Neural cell (in vitro differentiated cells): ENCODE data around the gene CDC37. TPM values are rescaled to one million over a fixed set of nuclear protein-coding genes. Genes with fewer than 3 reads are reported as not detected.

ENCODE experiments used
- H2AFZ ChIP-seq: fragments of 200-600, 300-800 bp; sonication (generic), shearing (Covaris generic); 2 replicates; pipeline ENCODE4 v1.6.0; 2014; ENCODE audit warnings: low read depth, mild to moderate bottlenecking, antibody characterized with exemption, low read length, moderate library complexity
- H3F3A ChIP-seq: fragments of 200-600 bp; shearing (Covaris generic); 2 replicates; pipeline ENCODE4 v1.6.1; 2016; ENCODE audit warnings: mild to moderate bottlenecking, moderate library complexity, mixed read lengths, antibody characterized with exemption, low read length; ENCODE audit not compliant: insufficient read depth, poor library complexity, severe bottlenecking
- H3K27ac ChIP-seq: fragments of 200-600, 300-800 bp; sonication (generic), shearing (Covaris generic); 2 replicates; pipeline ENCODE4 v1.5.1; 2014; ENCODE audit warnings: mild to moderate bottlenecking, low read length, moderate library complexity
- H3K27me3 ChIP-seq: fragments of 300-800, 200-600 bp; sonication (generic), shearing (Covaris generic); 2 replicates; pipeline ENCODE4 v1.6.0; 2014; ENCODE audit warnings: mild to moderate bottlenecking, low read depth, low read length, moderate library complexity; ENCODE audit not compliant: insufficient read depth
- H3K36me3 ChIP-seq: fragments of 300-800, 200-600 bp; sonication (generic), shearing (Covaris generic); 2 replicates; pipeline ENCODE4 v1.5.1; 2014; ENCODE audit warnings: mild to moderate bottlenecking, antibody characterized with exemption, low read length, moderate library complexity; ENCODE audit not compliant: insufficient read depth
- H3K4me2 ChIP-seq: fragments of 300-800, 200-600 bp; sonication (generic), shearing (Covaris generic); 2 replicates; pipeline ENCODE4 v1.6.0; 2014; ENCODE audit warnings: mild to moderate bottlenecking, low read length
- H3K4me3 ChIP-seq: fragments of 300-800, 200-600 bp; sonication (generic), shearing (Covaris generic); 2 replicates; pipeline ENCODE4 v1.5.1; 2014; ENCODE audit warnings: mild to moderate bottlenecking, low read length, moderate library complexity
- H3K79me2 ChIP-seq: fragments of 200-600 bp; shearing (Covaris generic); replicated peaks from 2 replicates; pipeline ENCODE4 v1.6.0; 2014; ENCODE audit warnings: mild to moderate bottlenecking, low read length, moderate library complexity; ENCODE audit not compliant: insufficient read depth
- H3K9ac ChIP-seq: fragments of 300-800, 200-600 bp; sonication (generic), shearing (Covaris generic); 2 replicates; pipeline ENCODE4 v1.6.1; 2016; ENCODE audit warnings: mild to moderate bottlenecking, low read length, mixed read lengths
- H3K9me2 ChIP-seq: fragments of 200-600 bp; shearing (Covaris generic); 2 replicates; pipeline ENCODE4 v1.6.1; 2016; ENCODE audit warnings: mild to moderate bottlenecking, low read length, mixed read lengths; ENCODE audit not compliant: insufficient read depth
- H3K9me3 ChIP-seq: fragments of 200-600, 300-800 bp; sonication (generic), shearing (Covaris generic); 2 replicates; pipeline ENCODE4 v1.6.1; 2016; ENCODE audit warnings: mild to moderate bottlenecking, mixed run types, low read length, moderate library complexity, mixed read lengths
- H4K20me1 ChIP-seq: fragments of 200-600 bp; shearing (Covaris generic); 2 replicates; pipeline ENCODE4 v1.6.1; 2016; ENCODE audit warnings: mild to moderate bottlenecking, mixed run types; ENCODE audit not compliant: insufficient read depth
- EP300 ChIP-seq: fragments of 450-650 bp; conservative IDR thresholded peaks from 2 replicates; pipeline ENCODE4 v1.6.1; 2014; ENCODE audit warnings: antibody characterized with exemption, mild to moderate bottlenecking, moderate library complexity; ENCODE audit not compliant: poor library complexity, severe bottlenecking
- EZH2 ChIP-seq: fragments of 200-600, 300-800 bp; shearing (Covaris generic), sonication (generic); IDR thresholded peaks from 2 replicates; pipeline ENCODE4 v1.6.1; 2014; ENCODE audit warnings: antibody characterized with exemption, low read length, borderline replicate concordance, mild to moderate bottlenecking; ENCODE audit not compliant: insufficient read depth, poor library complexity, severe bottlenecking
- MXI1 ChIP-seq: fragments of 450-650 bp; conservative IDR thresholded peaks from 2 replicates; pipeline ENCODE4 v1.6.1; 2014; ENCODE audit warnings: antibody characterized with exemption, mild to moderate bottlenecking; ENCODE audit not compliant: poor library complexity, severe bottlenecking
- POLR2AphosphoS5 ChIP-seq: IDR thresholded peaks from 2 replicates; pipeline ENCODE4 v1.6.1; 2012
- RAD21 ChIP-seq: fragments of 450-650 bp; conservative IDR thresholded peaks from 2 replicates; pipeline ENCODE4 v1.6.1; 2014; ENCODE audit warnings: antibody characterized with exemption, mild to moderate bottlenecking, moderate library complexity
- SMC3 ChIP-seq: fragments of 450-650 bp; conservative IDR thresholded peaks from 2 replicates; pipeline ENCODE4 v1.6.1; 2014; ENCODE audit warnings: antibody characterized with exemption, mild to moderate bottlenecking, moderate library complexity; ENCODE audit not compliant: poor library complexity
- TAF1 ChIP-seq: IDR thresholded peaks from 2 replicates; pipeline ENCODE4 v1.6.1; 2012; ENCODE audit warnings: low read depth
- polyA plus RNA-seq: library from polyadenylated mRNA; depleted of rRNA; stranded (reverse); fragments of >200 nt; gene quantifications from 2 replicates; pipeline ENCODE4 v1.2.3, GENCODE V29; 2014
- TF ChIP-seq, protein P1 (sequence below): fragments of 450-650 bp; IDR thresholded peaks from 2 replicates; pipeline ENCODE4 v1.5.1; 2014; ENCODE audit warnings: antibody characterized with exemption, mild to moderate bottlenecking, moderate library complexity; ENCODE audit not compliant: poor library complexity, severe bottlenecking
- TF ChIP-seq, protein P2 (sequence below): IDR thresholded peaks from 2 replicates; pipeline ENCODE4 v1.6.1; 2012; ENCODE audit warnings: borderline replicate concordance

Gene CDC37
- polyA plus RNA-seq, 1 donor from 2014 or later = 359 TPM

GRCh38 chr19:10398819-10399218 lies 4.5 kb downstream of the CDC37 start:
- Histone ChIP-seq H3K9ac (no peak overlapping the region), H3K9me2 (no peaks in the 10 kb centered on the region), H4K20me1 (no peaks in the 10 kb centered on the region), H3K9me3 (no peaks in the 10 kb centered on the region), H3K36me3 (no peaks in the 10 kb centered on the region), H3K27me3 (no peaks in the 10 kb centered on the region), H3K4me2 (no peak overlapping the region), H3K4me3 (no peak overlapping the region), H2AFZ (no peak overlapping the region), H3F3A (no peaks in the 10 kb centered on the region), H3K79me2 (peaks cover 24% of the 10 kb centered on the region), H3K27ac (no peak overlapping the region)
- TF ChIP-seq TAF1 (no peak), RAD21 (no peak), EP300 (no peak), EZH2 (no peak), MXI1 (no peak), SMC3 (no peak), POLR2AphosphoS5 (no peak)
- TF ChIP-seq, protein P1, sequence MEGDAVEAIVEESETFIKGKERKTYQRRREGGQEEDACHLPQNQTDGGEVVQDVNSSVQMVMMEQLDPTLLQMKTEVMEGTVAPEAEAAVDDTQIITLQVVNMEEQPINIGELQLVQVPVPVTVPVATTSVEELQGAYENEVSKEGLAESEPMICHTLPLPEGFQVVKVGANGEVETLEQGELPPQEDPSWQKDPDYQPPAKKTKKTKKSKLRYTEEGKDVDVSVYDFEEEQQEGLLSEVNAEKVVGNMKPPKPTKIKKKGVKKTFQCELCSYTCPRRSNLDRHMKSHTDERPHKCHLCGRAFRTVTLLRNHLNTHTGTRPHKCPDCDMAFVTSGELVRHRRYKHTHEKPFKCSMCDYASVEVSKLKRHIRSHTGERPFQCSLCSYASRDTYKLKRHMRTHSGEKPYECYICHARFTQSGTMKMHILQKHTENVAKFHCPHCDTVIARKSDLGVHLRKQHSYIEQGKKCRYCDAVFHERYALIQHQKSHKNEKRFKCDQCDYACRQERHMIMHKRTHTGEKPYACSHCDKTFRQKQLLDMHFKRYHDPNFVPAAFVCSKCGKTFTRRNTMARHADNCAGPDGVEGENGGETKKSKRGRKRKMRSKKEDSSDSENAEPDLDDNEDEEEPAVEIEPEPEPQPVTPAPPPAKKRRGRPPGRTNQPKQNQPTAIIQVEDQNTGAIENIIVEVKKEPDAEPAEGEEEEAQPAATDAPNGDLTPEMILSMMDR = no peak
- TF ChIP-seq, protein P2, sequence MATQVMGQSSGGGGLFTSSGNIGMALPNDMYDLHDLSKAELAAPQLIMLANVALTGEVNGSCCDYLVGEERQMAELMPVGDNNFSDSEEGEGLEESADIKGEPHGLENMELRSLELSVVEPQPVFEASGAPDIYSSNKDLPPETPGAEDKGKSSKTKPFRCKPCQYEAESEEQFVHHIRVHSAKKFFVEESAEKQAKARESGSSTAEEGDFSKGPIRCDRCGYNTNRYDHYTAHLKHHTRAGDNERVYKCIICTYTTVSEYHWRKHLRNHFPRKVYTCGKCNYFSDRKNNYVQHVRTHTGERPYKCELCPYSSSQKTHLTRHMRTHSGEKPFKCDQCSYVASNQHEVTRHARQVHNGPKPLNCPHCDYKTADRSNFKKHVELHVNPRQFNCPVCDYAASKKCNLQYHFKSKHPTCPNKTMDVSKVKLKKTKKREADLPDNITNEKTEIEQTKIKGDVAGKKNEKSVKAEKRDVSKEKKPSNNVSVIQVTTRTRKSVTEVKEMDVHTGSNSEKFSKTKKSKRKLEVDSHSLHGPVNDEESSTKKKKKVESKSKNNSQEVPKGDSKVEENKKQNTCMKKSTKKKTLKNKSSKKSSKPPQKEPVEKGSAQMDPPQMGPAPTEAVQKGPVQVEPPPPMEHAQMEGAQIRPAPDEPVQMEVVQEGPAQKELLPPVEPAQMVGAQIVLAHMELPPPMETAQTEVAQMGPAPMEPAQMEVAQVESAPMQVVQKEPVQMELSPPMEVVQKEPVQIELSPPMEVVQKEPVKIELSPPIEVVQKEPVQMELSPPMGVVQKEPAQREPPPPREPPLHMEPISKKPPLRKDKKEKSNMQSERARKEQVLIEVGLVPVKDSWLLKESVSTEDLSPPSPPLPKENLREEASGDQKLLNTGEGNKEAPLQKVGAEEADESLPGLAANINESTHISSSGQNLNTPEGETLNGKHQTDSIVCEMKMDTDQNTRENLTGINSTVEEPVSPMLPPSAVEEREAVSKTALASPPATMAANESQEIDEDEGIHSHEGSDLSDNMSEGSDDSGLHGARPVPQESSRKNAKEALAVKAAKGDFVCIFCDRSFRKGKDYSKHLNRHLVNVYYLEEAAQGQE = no peak

DNA sequence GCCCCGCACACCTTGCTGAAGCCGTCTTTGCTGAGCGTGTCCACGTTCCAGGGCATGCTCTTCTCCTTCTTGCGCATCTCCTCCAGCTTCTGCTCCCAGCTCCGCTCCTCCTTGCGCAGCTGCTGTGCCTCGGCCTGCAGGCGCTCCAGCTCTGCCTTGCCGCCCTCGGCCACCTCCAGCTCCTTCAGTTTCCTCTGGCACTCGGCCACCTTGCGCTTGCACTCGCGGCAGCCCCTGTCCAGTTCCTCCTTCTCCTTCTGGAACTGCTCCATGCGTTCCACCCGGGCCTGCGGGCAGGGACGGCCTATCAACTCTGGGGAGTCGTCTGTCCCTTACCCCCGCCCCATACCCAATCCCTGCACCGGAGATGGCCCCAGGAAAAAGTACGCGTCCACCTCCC lies 7.4 kb downstream of the CDC37 start:
- Histone ChIP-seq H2AFZ (no peak overlapping the region), H3K4me3 (no peak overlapping the region), H3F3A (no peaks in the 10 kb centered on the region), H3K27me3 (no peaks in the 10 kb centered on the region), H3K27ac (no peak overlapping the region), H4K20me1 (no peaks in the 10 kb centered on the region), H3K36me3 (no peaks in the 10 kb centered on the region), H3K9me2 (no peaks in the 10 kb centered on the region), H3K79me2 (peaks cover 4% of the 10 kb centered on the region), H3K4me2 (no peak overlapping the region), H3K9me3 (no peaks in the 10 kb centered on the region), H3K9ac (no peak overlapping the region)
- TF ChIP-seq, protein P2 = no peak
- TF ChIP-seq TAF1 (no peak), EZH2 (no peak), POLR2AphosphoS5 (no peak), SMC3 (no peak), MXI1 (no peak), EP300 (no peak), RAD21 (no peak)
- TF ChIP-seq, protein P1 = no peak
